HG02852 (cell line): Measurements from ENCODE around the gene ENOX1.

Experiments
- ATAC-seq: cut with Tn5 transposase; IDR thresholded peaks from one replicate; pipeline ENCODE4 v1.9.1; 2021; ENCODE audit warnings: mild to moderate bottlenecking, moderate library complexity; ENCODE audit not compliant: unreplicated experiment

Gene ENOX1

GRCh38 chr13:43269037-43269481, 517.7 kb downstream of the ENOX1 start:
- no peak for ATAC-seq

- ATAC-seq: no peak
These were observed 518.1 kb downstream of the ENOX1 start for GRCh38 chr13:43268632-43269031.

- ATAC-seq: peak; percentile 66
These were observed 518.9 kb downstream of the ENOX1 start for GRCh38 chr13:43267916-43268315.

- ATAC-seq: no peak
These were observed 519.7 kb downstream of the ENOX1 start for GRCh38 chr13:43266936-43267615.

GRCh38 chr13:43265028-43265427, 521.7 kb downstream of the ENOX1 start:
- no peak for ATAC-seq

- no peak for ATAC-seq
These were observed 522.3 kb downstream of the ENOX1 start for GRCh38 chr13:43264458-43264857.

- no peak for ATAC-seq
These were observed 523.7 kb downstream of the ENOX1 start for GRCh38 chr13:43263047-43263446.

GRCh38 chr13:43260999-43261398, 525.8 kb downstream of the ENOX1 start:
- ATAC-seq: no peak

- ATAC-seq: no peak
These were observed 528.0 kb downstream of the ENOX1 start for GRCh38 chr13:43258771-43259170.

- ATAC-seq: no peak
These were observed 529.0 kb downstream of the ENOX1 start for GRCh38 chr13:43257765-43258164.

- no peak for ATAC-seq
These were observed 534.8 kb downstream of the ENOX1 start for GRCh38 chr13:43251961-43252360.

- no peak for ATAC-seq
These were observed 540.4 kb downstream of the ENOX1 start for GRCh38 chr13:43246382-43246781.

- ATAC-seq: no peak
These were observed 541.3 kb downstream of the ENOX1 start for GRCh38 chr13:43245374-43245964.

GRCh38 chr13:43244481-43244880, 542.3 kb downstream of the ENOX1 start:
- no peak for ATAC-seq

- no peak for ATAC-seq
These were observed 543.1 kb downstream of the ENOX1 start for GRCh38 chr13:43243711-43244110.

GRCh38 chr13:43242040-43242439, 544.7 kb downstream of the ENOX1 start:
- no peak for ATAC-seq

GRCh38 chr13:43240278-43240677, 546.5 kb downstream of the ENOX1 start:
- peak; percentile 90 for ATAC-seq

GRCh38 chr13:43239275-43239840, 547.4 kb downstream of the ENOX1 start:
- no peak for ATAC-seq

GRCh38 chr13:43238341-43239083, 548.3 kb downstream of the ENOX1 start:
- no peak for ATAC-seq

GRCh38 chr13:43237616-43238015, 549.2 kb downstream of the ENOX1 start:
- no peak for ATAC-seq

- ATAC-seq: no peak
These were observed 551.7 kb downstream of the ENOX1 start for GRCh38 chr13:43235028-43235427.

- no peak for ATAC-seq
These were observed 553.9 kb downstream of the ENOX1 start for GRCh38 chr13:43232873-43233265.
